B cell (primary cell): ENCODE data around the gene E2F2. TPM values are rescaled to one million over a fixed set of nuclear protein-coding genes. Genes with fewer than 3 reads are reported as not detected.

Experiments used
- ATAC-seq: fragments of 200-7000 bp; cut with Tn5 transposase; one replicate; pipeline ENCODE4 v1.10.0; 2021; ENCODE audit warnings: low read depth, mild to moderate bottlenecking, moderate number of reproducible peaks, moderate library complexity
- CTCF ChIA-PET: fragments of 350-600 bp; sonication (Branson Sonifier 250); formaldehyde crosslinking; loops from one replicate; lab custom pipeline; 2021; ENCODE audit warnings: antibody characterized with exemption, inconsistent platforms; lab: Charles Lee
- POLR2A ChIA-PET: fragments of 350-600 bp; sonication (Branson Sonifier 250); formaldehyde crosslinking; loops from one replicate; lab custom pipeline; 2021; ENCODE audit warnings: antibody characterized with exemption; lab: Charles Lee
- DNase-seq: peaks from one replicate; pipeline ENCODE4 v3.0.0; 2013
- H2AFZ ChIP-seq: 2 replicates; pipeline ENCODE4 v1.6.1; 2012; ENCODE audit warnings: mild to moderate bottlenecking, low read depth, low read length; ENCODE audit not compliant: insufficient read depth, poor library complexity, severe bottlenecking
- H3K27ac ChIP-seq, 2 donors: 1 replicate in 1 of 2; 2 replicates in 1 of 2; pipeline ENCODE4 v1.5.1; 2012 to 2013; ENCODE audit warnings: low read length in 2 of 2, mild to moderate bottlenecking in 2 of 2, moderate library complexity in 1 of 2
- H3K27me3 ChIP-seq, 4 experiments: fragments of 200-600 bp in 1 of 4; sonication (generic) in 1 of 4; replicated peaks in 1 of 4; 1 replicate in 2 of 4; 2 replicates in 2 of 4; pipeline versions ENCODE4 v1.6.1 to v1.7.0; 2013 to 2016; ENCODE audit warnings: low read length in 3 of 4, mild to moderate bottlenecking in 2 of 4, mixed read lengths in 1 of 4, moderate library complexity in 1 of 4; ENCODE audit not compliant: insufficient read depth in 4 of 4, control insufficient read depth in 3 of 4; ENCODE audit errors: control extremely low read depth in 1 of 4
- H3K36me3 ChIP-seq, 2 experiments: replicated peaks in 1 of 2; 1 replicate in 1 of 2; 2 replicates in 1 of 2; pipeline versions ENCODE4 v1.6.1 to v1.7.1; 2013; ENCODE audit warnings: low read length in 1 of 2; ENCODE audit not compliant: insufficient read depth in 2 of 2, control insufficient read depth in 1 of 2; ENCODE audit errors: control extremely low read depth in 1 of 2, extremely low read depth in 1 of 2
- H3K4me1 ChIP-seq, 2 donors: fragments of 200-600 bp in 1 of 2; sonication (generic) in 1 of 2; 1 replicate in 1 of 2; 2 replicates in 1 of 2; pipeline versions ENCODE4 v1.5.1 to v1.6.1; 2013 to 2017; ENCODE audit warnings: low read length in 2 of 2; ENCODE audit not compliant: control insufficient read depth in 2 of 2, insufficient read depth in 2 of 2
- H3K4me2 ChIP-seq: replicated peaks from 2 replicates; pipeline ENCODE3; 2012; ENCODE audit warnings: mild to moderate bottlenecking, low read depth, low read length; ENCODE audit not compliant: poor library complexity, severe bottlenecking
- H3K4me3 ChIP-seq, 5 experiments: fragments of 200-600 bp in 1 of 5; sonication (generic) in 1 of 5; 1 replicate in 3 of 5; 2 replicates in 2 of 5; pipeline versions ENCODE4 v1.5.1 to v1.7.0; 2011 to 2016; ENCODE audit warnings: low read length in 4 of 5, mild to moderate bottlenecking in 4 of 5, low read depth in 2 of 5, control low read depth in 1 of 5, moderate library complexity in 1 of 5; ENCODE audit not compliant: insufficient read depth in 1 of 5; ENCODE audit errors: control extremely low read depth in 1 of 5, extremely low read depth in 1 of 5
- H3K79me2 ChIP-seq: fragments of 200-600 bp; sonication (generic); one replicate; pipeline ENCODE4 v1.6.0; 2016; ENCODE audit warnings: low read length; ENCODE audit not compliant: control insufficient read depth, insufficient read depth
- H3K9ac ChIP-seq: fragments of 200-600 bp; sonication (generic); 2 replicates; pipeline ENCODE4 v1.6.1; 2017; ENCODE audit warnings: mild to moderate bottlenecking, low read length, moderate library complexity
- H3K9me3 ChIP-seq, 3 donors: one replicate each; pipeline versions ENCODE4 v1.6.1 to v1.7.1; 2013; ENCODE audit warnings: low read length in 2 of 3; ENCODE audit not compliant: control insufficient read depth in 2 of 3, insufficient read depth in 1 of 3; ENCODE audit errors: control extremely low read depth in 1 of 3
- H4K20me1 ChIP-seq: 2 replicates; pipeline ENCODE4 v1.6.0; 2012; ENCODE audit warnings: mild to moderate bottlenecking, low read length; ENCODE audit not compliant: insufficient read depth, control insufficient read depth, poor library complexity, severe bottlenecking
- H3K27ac Mint-ChIP-seq: one replicate; pipeline ENCODE4 v1.8.0; 2021; ENCODE audit warnings: mixed read lengths
- H3K27me3 Mint-ChIP-seq: one replicate; pipeline ENCODE4 v1.8.0; 2021; ENCODE audit warnings: mixed read lengths
- H3K4me1 Mint-ChIP-seq: one replicate; pipeline ENCODE4 v1.8.0; 2021; ENCODE audit warnings: mixed read lengths
- H3K4me3 Mint-ChIP-seq: one replicate; pipeline ENCODE4 v1.8.0; 2021; ENCODE audit warnings: mixed read lengths
- H3K9me3 Mint-ChIP-seq: one replicate; pipeline ENCODE4 v1.8.0; 2022; ENCODE audit warnings: mixed read lengths; ENCODE audit not compliant: insufficient read depth
- CTCF ChIP-seq: fragments of 200-600 bp; IDR thresholded peaks from one replicate; pipeline ENCODE4 v1.8.0; 2022; ENCODE audit warnings: antibody characterized with exemption, mild to moderate bottlenecking
- EZH2 ChIP-seq: IDR thresholded peaks from 2 replicates; pipeline ENCODE4 v1.6.1; 2012; ENCODE audit warnings: borderline replicate concordance, low read depth, mild to moderate bottlenecking, moderate library complexity, low read length; ENCODE audit not compliant: insufficient read depth, poor library complexity, severe bottlenecking
- WGBS: methylation state at CpG from one replicate; pipeline ENCODE4 v1.1.5; 2013; ENCODE audit warnings: missing lambda C conversion rate; ENCODE audit not compliant: insufficient coverage; 5-methylcytosine and 5-hydroxymethylcytosine counted together
- intact Hi-C: fragments of 100-400 bp; cut with micrococcal nuclease; formaldehyde crosslinking; loops from one replicate; pipeline ENCODE4 v1.10.0; 2022
- polyA plus RNA-seq: library from polyadenylated mRNA; depleted of rRNA; stranded (reverse); fragments of >200 nt; gene quantifications from 2 replicates; pipeline ENCODE4 v1.2.3, GENCODE V29; 2012
- total RNA-seq, 2 donors: library from RNA; stranded (reverse); fragments of 120-200 nt in 1 of 2; gene quantifications; 1 replicate in 1 of 2; 2 replicates in 1 of 2; pipeline versions ENCODE4 v1.2.3 to v1.2.4, GENCODE V29; 2013 to 2022

The E2F2 gene
- total and polyA plus RNA-seq, 2 donors (not counting 1 experiment from before 2014, with no cell fraction given) = 2.4 to 3.2 TPM

GRCh38 chr1:23517581-23517980 is 13.5 kb downstream of the E2F2 start:
- Mint-ChIP-seq H3K4me1 (peaks cover 10% of the 10 kb centered on the region), H3K4me3 (no peak overlapping the region), H3K27ac (no peak overlapping the region), H3K27me3 (no peaks in the 10 kb centered on the region), H3K9me3 (no peaks in the 10 kb centered on the region)
- Histone ChIP-seq H4K20me1 (no peaks in the 10 kb centered on the region), H3K79me2 (no peaks in the 10 kb centered on the region), H3K9me3 (no peaks in the 10 kb centered on the region), H3K27ac (no peak overlapping the region), H3K27me3 (no peaks in the 10 kb centered on the region), H3K4me3 (no peak overlapping the region), H3K9ac (no peak overlapping the region), H3K4me2 (no peak overlapping the region), H3K4me1 (peaks cover 2 to 14% of the 10 kb centered on the region in 2 donors), H3K36me3 (peaks cover 0 to 21% of the 10 kb centered on the region in 2 experiments), H2AFZ (no peak overlapping the region)
- POLR2A ChIA-PET = no interaction called here
- 99% methylated on average over 9 of the region's 9 CpGs for WGBS
- no peak for ATAC-seq
- CTCF ChIA-PET = interaction anchor here (0.8 to 3.2 kb wide), 3 partner anchors 21 to 28 kb away, joined by 3 to 10 read pairs (median 9); no protein-coding TSS in a partner anchor
- DNase-seq = no peak
- intact Hi-C loops = no loop called here
- TF ChIP-seq EZH2 (no peak), CTCF (no peak)

- peaks cover 0 to 4% of the 10 kb centered on the region in 2 donors for H3K4me1 ChIP-seq
- no peak for ATAC-seq
- intact Hi-C loops = no loop called here
These were observed 15.1 kb downstream of the E2F2 start for GRCh38 chr1:23515905-23516304.

More at GRCh38 chr1:23515905-23516304, 15.1 kb downstream of the E2F2 start:
- Histone ChIP-seq H3K9ac (no peak overlapping the region), H3K27me3 (no peaks in the 10 kb centered on the region), H3K9me3 (no peaks in the 10 kb centered on the region), H3K4me2 (no peak overlapping the region), H3K79me2 (no peaks in the 10 kb centered on the region), H3K27ac (no peak overlapping the region), H2AFZ (no peak overlapping the region), H3K4me3 (no peak overlapping the region), H3K36me3 (peaks cover 0 to 21% of the 10 kb centered on the region in 2 experiments), H4K20me1 (no peaks in the 10 kb centered on the region)
- Mint-ChIP-seq H3K4me1 (no peaks in the 10 kb centered on the region), H3K27me3 (no peaks in the 10 kb centered on the region), H3K27ac (no peak overlapping the region), H3K4me3 (no peak overlapping the region), H3K9me3 (no peaks in the 10 kb centered on the region)
- TF ChIP-seq CTCF (no peak), EZH2 (no peak)
- POLR2A ChIA-PET = no interaction called here
- no peak for DNase-seq
- CTCF ChIA-PET = interaction anchor here (1.4 to 3.4 kb wide), 3 partner anchors 12 to 23 kb away, joined by 5 to 30 read pairs (median 8); no protein-coding TSS in a partner anchor
- WGBS = no CpG with 5 or more reads among the region's 4 CpGs
